Measurements from ENCODE around the gene DDO.

- TF ChIP-seq, protein P1, sequence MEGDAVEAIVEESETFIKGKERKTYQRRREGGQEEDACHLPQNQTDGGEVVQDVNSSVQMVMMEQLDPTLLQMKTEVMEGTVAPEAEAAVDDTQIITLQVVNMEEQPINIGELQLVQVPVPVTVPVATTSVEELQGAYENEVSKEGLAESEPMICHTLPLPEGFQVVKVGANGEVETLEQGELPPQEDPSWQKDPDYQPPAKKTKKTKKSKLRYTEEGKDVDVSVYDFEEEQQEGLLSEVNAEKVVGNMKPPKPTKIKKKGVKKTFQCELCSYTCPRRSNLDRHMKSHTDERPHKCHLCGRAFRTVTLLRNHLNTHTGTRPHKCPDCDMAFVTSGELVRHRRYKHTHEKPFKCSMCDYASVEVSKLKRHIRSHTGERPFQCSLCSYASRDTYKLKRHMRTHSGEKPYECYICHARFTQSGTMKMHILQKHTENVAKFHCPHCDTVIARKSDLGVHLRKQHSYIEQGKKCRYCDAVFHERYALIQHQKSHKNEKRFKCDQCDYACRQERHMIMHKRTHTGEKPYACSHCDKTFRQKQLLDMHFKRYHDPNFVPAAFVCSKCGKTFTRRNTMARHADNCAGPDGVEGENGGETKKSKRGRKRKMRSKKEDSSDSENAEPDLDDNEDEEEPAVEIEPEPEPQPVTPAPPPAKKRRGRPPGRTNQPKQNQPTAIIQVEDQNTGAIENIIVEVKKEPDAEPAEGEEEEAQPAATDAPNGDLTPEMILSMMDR (conservative IDR thresholded peaks at IDR 0.05; ENCODE audit: low read length) = no peak
- TF ChIP-seq EZH2phosphoT487 (IDR thresholded peaks at IDR 0.05; ENCODE audit: borderline replicate concordance, low read depth, low read length) = no peak
These were observed 62.7 kb downstream of the DDO start for GRCh38 chr6:110352563-110353262.
